BE2C (cell line): ENCODE measurements around the gene GPALPP1.

ENCODE experiments used
- DNase-seq: peaks from one replicate; pipeline ENCODE4 v3.0.0-alpha.2; 2020
- H3K27me3 ChIP-seq: fragments of 250-450 bp; sonication (Bioruptor Pico); 2 replicates; pipeline ENCODE4 v1.5.1; 2020; ENCODE audit warnings: mild to moderate bottlenecking
- H3K36me3 ChIP-seq: fragments of 250-450 bp; sonication (Bioruptor Pico); 2 replicates; pipeline ENCODE4 v1.5.1; 2020; ENCODE audit warnings: mild to moderate bottlenecking
- H3K4me1 ChIP-seq: fragments of 250-450 bp; sonication (Bioruptor Pico); 2 replicates; pipeline ENCODE4 v1.5.1; 2020
- H3K4me3 ChIP-seq: 2 replicates; pipeline ENCODE4 v1.5.1; 2011; ENCODE audit warnings: low read depth, low read length
- H3K9me3 ChIP-seq: fragments of 250-450 bp; sonication (Bioruptor Pico); 2 replicates; pipeline ENCODE4 v1.5.1; 2020
- TF ChIP-seq, protein P1 (sequence below): IDR thresholded peaks from 2 replicates; pipeline ENCODE4 v1.5.1; 2012; ENCODE audit warnings: mild to moderate bottlenecking, low read depth, low read length

Gene GPALPP1

DNA sequence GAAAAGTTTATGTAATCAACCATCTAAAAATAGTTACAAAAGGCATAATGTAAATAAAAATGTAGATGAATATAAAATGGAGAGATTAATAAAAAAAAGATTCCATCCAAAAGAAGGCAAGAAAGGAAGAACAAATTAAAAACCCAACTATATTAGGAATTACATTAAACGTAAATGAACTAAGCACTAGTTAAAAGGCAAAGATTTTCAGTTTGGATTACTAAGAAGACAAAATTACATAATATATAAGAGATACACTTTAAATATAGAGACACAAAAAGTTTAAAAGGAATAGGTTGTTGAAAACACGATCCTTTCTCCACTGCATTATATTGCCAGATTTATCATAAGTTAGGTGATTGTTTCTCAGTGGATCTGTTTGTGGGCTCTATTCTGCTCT, 27.3 kb upstream of the GPALPP1 start:
- TF ChIP-seq, protein P1, sequence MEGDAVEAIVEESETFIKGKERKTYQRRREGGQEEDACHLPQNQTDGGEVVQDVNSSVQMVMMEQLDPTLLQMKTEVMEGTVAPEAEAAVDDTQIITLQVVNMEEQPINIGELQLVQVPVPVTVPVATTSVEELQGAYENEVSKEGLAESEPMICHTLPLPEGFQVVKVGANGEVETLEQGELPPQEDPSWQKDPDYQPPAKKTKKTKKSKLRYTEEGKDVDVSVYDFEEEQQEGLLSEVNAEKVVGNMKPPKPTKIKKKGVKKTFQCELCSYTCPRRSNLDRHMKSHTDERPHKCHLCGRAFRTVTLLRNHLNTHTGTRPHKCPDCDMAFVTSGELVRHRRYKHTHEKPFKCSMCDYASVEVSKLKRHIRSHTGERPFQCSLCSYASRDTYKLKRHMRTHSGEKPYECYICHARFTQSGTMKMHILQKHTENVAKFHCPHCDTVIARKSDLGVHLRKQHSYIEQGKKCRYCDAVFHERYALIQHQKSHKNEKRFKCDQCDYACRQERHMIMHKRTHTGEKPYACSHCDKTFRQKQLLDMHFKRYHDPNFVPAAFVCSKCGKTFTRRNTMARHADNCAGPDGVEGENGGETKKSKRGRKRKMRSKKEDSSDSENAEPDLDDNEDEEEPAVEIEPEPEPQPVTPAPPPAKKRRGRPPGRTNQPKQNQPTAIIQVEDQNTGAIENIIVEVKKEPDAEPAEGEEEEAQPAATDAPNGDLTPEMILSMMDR = no peak
- Histone ChIP-seq H3K27me3 (no peaks in the 10 kb centered on the region), H3K4me3 (no peak overlapping the region), H3K9me3 (peaks cover 7% of the 10 kb centered on the region), H3K4me1 (no peaks in the 10 kb centered on the region), H3K36me3 (peaks cover 75% of the 10 kb centered on the region)
- DNase-seq = no peak

DNA sequence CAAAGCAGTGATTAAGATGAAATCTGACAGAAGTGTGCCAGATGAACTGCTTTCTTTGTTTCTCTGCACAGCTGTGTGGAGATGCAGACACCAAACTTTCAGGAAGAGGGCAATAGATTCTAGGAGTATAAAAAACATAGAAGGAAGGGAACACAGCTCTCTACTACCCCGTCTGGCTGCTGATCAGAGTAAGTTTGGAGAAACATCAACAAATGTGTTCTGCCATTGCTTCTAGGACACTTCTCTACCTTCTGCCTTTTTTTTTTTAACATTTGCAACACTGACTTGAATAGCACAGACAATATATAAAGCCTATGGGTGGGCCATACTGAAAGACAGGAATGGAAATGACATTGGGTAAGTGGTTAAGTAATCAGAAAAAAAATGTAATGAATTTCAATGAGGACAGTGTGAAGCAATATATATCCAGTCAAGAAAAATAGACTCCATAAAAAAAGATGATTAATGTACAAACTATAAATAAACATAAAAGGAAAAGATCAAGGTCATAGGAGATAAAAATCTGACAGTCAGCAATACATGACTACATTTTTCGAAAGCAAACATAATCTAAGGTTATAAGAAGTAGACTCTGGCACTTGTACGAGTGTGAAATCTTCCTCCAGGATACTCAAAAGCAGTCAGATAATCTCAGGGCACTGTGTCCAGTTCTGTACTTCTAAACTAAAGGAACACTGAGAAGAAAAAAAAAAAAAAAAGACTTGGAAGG, 21.5 kb upstream of the GPALPP1 start:
- TF ChIP-seq, protein P1 = no peak; the same call in 1 of the 2 replicates

DNA sequence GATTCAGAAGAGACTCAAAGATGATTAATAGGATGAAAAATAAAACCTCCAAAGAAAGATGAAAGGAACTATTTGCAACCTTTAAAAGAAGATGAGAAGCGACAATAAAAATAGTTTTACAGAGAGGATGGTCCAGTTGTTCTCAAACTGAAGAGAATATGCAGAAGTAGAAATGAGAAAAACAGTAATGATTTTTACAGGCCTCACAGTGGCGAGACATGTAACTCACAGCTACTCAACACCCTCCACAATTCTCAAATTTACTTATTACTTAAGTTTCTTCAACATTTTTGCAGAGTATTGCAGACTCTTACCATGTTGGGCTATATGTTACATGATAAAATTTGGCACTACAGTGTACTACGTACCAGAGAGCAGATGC, 20.9 kb upstream of the GPALPP1 start:
- Histone ChIP-seq H3K9me3 (no peaks in the 10 kb centered on the region), H3K27me3 (no peaks in the 10 kb centered on the region), H3K36me3 (peaks cover 40% of the 10 kb centered on the region), H3K4me3 (no peak overlapping the region), H3K4me1 (no peaks in the 10 kb centered on the region)
- DNase-seq = no peak
- TF ChIP-seq, protein P1 = no peak

More for the DNA sequence above, 21.5 kb upstream of the GPALPP1 start:
- H3K36me3 ChIP-seq = peaks cover 45% of the 10 kb centered on the region
- H3K4me1 ChIP-seq = no peaks in the 10 kb centered on the region
- no peaks in the 10 kb centered on the region for H3K9me3 ChIP-seq
- H3K27me3 ChIP-seq = no peaks in the 10 kb centered on the region
- no peak for DNase-seq
- no peak overlapping the region for H3K4me3 ChIP-seq

DNA sequence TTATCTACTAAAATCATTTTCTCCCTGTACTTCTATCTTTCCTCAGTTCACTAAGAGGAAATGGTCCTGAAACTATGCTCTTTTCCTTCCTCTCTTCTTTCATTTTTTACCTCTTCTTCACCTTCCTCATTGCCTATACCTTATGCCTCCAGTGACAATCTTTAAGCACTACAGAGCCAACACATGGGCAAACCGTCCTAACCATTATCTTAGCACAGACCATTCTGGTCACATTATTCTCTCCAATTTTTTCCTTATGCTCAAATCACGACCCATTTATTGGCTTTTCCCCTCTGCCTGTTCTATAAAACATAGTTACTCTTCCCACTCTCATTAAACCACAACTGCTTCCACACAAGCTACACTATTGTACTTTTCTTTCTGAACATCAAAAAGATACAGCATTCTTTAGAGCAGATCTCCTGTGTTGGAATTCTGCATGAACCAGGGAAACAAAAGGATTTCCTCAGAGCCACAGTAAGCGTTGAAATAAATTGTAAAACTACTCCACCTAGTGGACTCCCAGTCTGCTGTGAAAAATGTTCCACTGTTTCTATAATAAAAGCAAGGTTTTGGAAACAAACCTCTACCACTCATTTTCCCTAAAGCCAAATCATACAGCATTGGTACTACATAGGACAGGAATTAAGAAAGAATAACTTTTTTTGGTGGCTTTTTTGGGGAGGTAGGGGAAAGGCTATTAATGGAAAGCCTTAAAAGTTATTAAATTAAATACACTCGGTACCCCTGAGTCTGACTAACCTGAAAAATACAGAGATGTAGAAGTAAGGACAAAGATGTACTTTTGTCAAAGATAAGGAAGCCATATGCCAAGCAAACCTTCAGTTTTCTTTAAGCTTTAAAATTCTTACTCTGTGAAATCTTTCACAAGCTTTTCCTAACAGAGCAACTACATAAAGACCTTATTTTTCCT, 19.5 kb upstream of the GPALPP1 start:
- TF ChIP-seq, protein P1 = peak; percentile 85
- H3K27me3 ChIP-seq = no peaks in the 10 kb centered on the region
- peaks cover 26% of the 10 kb centered on the region for H3K36me3 ChIP-seq
- no peaks in the 10 kb centered on the region for H3K9me3 ChIP-seq
- no peak for DNase-seq
- no peaks in the 10 kb centered on the region for H3K4me1 ChIP-seq
- H3K4me3 ChIP-seq = no peak overlapping the region

DNA sequence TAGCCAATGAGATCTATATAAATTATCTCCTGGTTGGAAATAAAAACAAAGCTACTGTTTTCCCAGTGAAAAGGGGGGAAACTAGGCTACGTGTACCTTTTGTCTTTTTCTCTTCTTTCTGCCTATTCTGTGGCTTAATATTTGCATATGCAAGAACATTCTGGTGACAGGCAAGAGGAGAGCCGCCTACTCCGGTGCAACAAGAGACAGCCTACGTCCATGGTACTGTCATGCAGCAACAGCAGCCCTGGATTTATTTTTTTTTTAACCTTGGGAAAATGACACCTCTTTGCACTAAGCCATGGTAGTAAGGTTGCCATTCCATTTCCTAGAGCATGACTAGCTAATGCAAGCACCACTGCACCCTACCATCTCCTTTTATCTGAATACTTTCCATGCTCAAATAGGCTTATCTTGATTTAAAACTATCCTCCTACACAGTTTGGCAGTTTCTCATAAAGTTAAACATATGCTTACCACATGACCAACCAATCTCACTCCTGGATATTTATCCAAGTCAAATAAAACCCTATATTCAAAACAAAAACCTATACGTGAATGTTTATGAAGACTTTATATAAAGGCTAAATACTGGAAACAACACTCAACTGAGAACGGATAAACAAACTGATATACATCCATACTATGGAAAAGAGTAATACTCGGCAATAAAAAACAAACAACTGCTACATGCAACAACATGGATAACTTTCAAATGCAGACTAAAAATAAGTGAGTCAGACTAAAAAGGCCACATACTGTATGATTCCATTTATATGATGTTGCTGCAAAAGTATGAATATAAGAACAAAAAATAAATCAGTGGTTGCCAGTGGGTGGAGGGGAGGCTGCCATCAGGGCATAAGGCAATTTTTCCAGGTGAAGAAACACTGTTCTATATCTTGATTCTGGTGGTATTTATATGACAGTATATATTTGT, 17.4 kb upstream of the GPALPP1 start:
- Histone ChIP-seq H3K4me1 (no peaks in the 10 kb centered on the region), H3K36me3 (peaks cover 23% of the 10 kb centered on the region)

More for the DNA sequence above, 17.4 kb upstream of the GPALPP1 start:
- H3K4me3 ChIP-seq = no peak overlapping the region
- TF ChIP-seq, protein P1 = no peak
- H3K27me3 ChIP-seq = no peaks in the 10 kb centered on the region
- no peaks in the 10 kb centered on the region for H3K9me3 ChIP-seq
- no peak for DNase-seq
